Endodermal cell (in vitro differentiated cells): Measurements from ENCODE around the gene MMP11. TPM values are rescaled to one million over a fixed set of nuclear protein-coding genes. Genes with fewer than 3 reads are reported as not detected.

ENCODE experiments used
- DNase-seq: peaks from one replicate; pipeline ENCODE4 v3.0.0-alpha.2; 2017
- H3K27ac ChIP-seq: 2 replicates; pipeline ENCODE4 v1.5.1; 2013; ENCODE audit warnings: mild to moderate bottlenecking, low read depth, low read length, moderate library complexity
- H3K27me3 ChIP-seq: 2 replicates; pipeline ENCODE4 v1.6.1; 2013; ENCODE audit warnings: mild to moderate bottlenecking, low read length, moderate library complexity; ENCODE audit not compliant: insufficient read depth, control insufficient read depth, poor library complexity, severe bottlenecking
- H3K36me3 ChIP-seq: 2 replicates; pipeline ENCODE4 v1.7.0; 2013; ENCODE audit warnings: mild to moderate bottlenecking, low read length, moderate library complexity; ENCODE audit not compliant: control insufficient read depth, insufficient read depth
- H3K4me1 ChIP-seq: one replicate; pipeline ENCODE4 v1.7.0; 2013; ENCODE audit warnings: low read length; ENCODE audit not compliant: control insufficient read depth, insufficient read depth
- H3K4me3 ChIP-seq: 2 replicates; pipeline ENCODE4 v1.5.1; 2013; ENCODE audit warnings: mild to moderate bottlenecking, low read length, moderate library complexity
- H3K9ac ChIP-seq: 2 replicates; pipeline ENCODE4 v1.6.1; 2013; ENCODE audit warnings: mild to moderate bottlenecking, low read length, moderate library complexity; ENCODE audit not compliant: poor library complexity, severe bottlenecking; ENCODE audit errors: extremely low read depth
- H3K9me3 ChIP-seq: 2 replicates; pipeline ENCODE4 v1.6.1; 2013; ENCODE audit warnings: mild to moderate bottlenecking, low read length, moderate library complexity; ENCODE audit not compliant: control insufficient read depth
- H3K27ac Mint-ChIP-seq: 2 replicates; pipeline ENCODE4 v1.8.0; 2020; ENCODE audit warnings: mixed read lengths
- H3K27me3 Mint-ChIP-seq: 2 replicates; pipeline ENCODE4 v1.8.0; 2021; ENCODE audit warnings: mild to moderate bottlenecking, mixed read lengths; ENCODE audit not compliant: insufficient read depth
- H3K36me3 Mint-ChIP-seq: 2 replicates; pipeline ENCODE4 v1.8.0; 2020; ENCODE audit warnings: low read depth, mixed read lengths
- H3K4me1 Mint-ChIP-seq: 2 replicates; pipeline ENCODE4 v1.8.0; 2020; ENCODE audit warnings: mixed read lengths
- H3K4me3 Mint-ChIP-seq: 2 replicates; pipeline ENCODE4 v1.8.0; 2020; ENCODE audit warnings: mild to moderate bottlenecking, moderate library complexity, mixed read lengths
- H3K9me3 Mint-ChIP-seq: 2 replicates; pipeline ENCODE4 v1.8.0; 2020; ENCODE audit warnings: mild to moderate bottlenecking, mixed read lengths
- WGBS, 2 experiments: methylation state at CpG; one replicate each; pipeline versions ENCODE4 v1.1.5 to v1.1.7; 2013; ENCODE audit warnings: missing lambda C conversion rate in 2 of 2, mixed read lengths in 1 of 2; ENCODE audit not compliant: insufficient coverage in 1 of 2, insufficient read length in 1 of 2; 5-methylcytosine and 5-hydroxymethylcytosine counted together
- total RNA-seq, 2 donors: library from RNA; stranded (reverse); fragmentation: NEBNext Ultra II Directional in 1 of 2; extraction: Animal tissue kit (Norgen Biotek cat#: 25700) in 1 of 2; gene quantifications; 2 replicates in 1 of 2; 3 replicates in 1 of 2; pipeline ENCODE4 v1.2.1, GENCODE V29; 2021
- TF ChIP-seq, protein P1 (sequence below): fragments of 200-600 bp; sonication (generic); conservative IDR thresholded peaks from 2 replicates; pipeline ENCODE4 v1.5.0; 2021; ENCODE audit warnings: antibody characterized with exemption, mild to moderate bottlenecking

Gene MMP11
- total RNA-seq, 2 donors from 2014 or later, result 9.7 to 14.3 TPM

DNA sequence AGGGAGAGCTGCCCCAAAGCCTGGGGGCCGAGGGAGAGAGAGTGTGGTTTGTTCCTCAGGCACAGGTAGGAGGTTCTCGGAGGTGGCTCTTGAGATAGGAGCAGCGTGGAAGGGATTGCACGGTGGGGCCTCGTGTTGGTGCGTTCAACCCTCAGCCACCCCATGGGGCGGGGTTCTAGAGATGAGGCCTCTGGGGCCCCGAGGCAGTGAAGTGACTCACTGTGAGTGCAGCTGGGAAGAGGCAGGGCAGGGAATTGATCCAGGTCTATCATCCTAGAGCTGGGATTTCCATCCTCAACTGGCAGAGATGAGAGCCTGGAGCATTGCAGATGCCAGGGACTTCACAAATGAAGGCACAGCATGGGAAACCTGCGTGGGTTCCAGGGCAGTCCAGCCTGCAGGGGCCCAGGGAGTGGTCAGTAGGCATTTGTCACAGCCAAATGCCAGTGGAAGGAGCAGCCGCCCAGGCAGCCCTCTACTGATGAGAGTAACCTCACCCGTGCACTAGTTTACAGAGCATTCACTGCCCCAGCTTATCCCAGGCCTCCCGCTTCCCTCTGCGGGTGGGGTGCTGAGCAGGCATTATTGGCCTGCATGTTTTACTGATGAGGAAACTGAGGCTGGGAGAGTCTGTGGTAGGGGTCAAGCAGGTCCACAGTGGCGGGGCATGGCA lies 9.0 kb downstream of the MMP11 start:
- H3K27ac Mint-ChIP-seq, result no peak overlapping the region
- H3K9ac ChIP-seq, result no peak overlapping the region
- WGBS, 2 experiments, result 77 to 87% methylated on average over 10 to 14 of the region's 14 CpGs

GRCh38 chr22:23782252-23782651 lies 9.6 kb downstream of the MMP11 start:
- H3K4me1 Mint-ChIP-seq, result peaks cover 6% of the 10 kb centered on the region
- WGBS, 2 experiments, result 92 to 93% methylated on average over 11 to 16 of the region's 16 CpGs
- no peak overlapping the region for H3K9ac ChIP-seq

More for the DNA sequence above, 9.0 kb downstream of the MMP11 start:
- Histone ChIP-seq H3K27me3 (no peaks in the 10 kb centered on the region), H3K9me3 (no peaks in the 10 kb centered on the region), H3K27ac (no peak overlapping the region), H3K36me3 (no peaks in the 10 kb centered on the region), H3K4me1 (peaks cover 5% of the 10 kb centered on the region), H3K4me3 (no peak overlapping the region)
- no peak for DNase-seq
- Mint-ChIP-seq H3K36me3 (no peaks in the 10 kb centered on the region), H3K27me3 (peaks cover 3% of the 10 kb centered on the region), H3K4me1 (peaks cover 5% of the 10 kb centered on the region), H3K4me3 (no peak overlapping the region), H3K9me3 (no peaks in the 10 kb centered on the region)
- TF ChIP-seq, protein P1, sequence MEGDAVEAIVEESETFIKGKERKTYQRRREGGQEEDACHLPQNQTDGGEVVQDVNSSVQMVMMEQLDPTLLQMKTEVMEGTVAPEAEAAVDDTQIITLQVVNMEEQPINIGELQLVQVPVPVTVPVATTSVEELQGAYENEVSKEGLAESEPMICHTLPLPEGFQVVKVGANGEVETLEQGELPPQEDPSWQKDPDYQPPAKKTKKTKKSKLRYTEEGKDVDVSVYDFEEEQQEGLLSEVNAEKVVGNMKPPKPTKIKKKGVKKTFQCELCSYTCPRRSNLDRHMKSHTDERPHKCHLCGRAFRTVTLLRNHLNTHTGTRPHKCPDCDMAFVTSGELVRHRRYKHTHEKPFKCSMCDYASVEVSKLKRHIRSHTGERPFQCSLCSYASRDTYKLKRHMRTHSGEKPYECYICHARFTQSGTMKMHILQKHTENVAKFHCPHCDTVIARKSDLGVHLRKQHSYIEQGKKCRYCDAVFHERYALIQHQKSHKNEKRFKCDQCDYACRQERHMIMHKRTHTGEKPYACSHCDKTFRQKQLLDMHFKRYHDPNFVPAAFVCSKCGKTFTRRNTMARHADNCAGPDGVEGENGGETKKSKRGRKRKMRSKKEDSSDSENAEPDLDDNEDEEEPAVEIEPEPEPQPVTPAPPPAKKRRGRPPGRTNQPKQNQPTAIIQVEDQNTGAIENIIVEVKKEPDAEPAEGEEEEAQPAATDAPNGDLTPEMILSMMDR, result no peak

GRCh38 chr22:23782703-23783102 lies 10.1 kb downstream of the MMP11 start:
- WGBS, 2 experiments, result 94% methylated on average over 1 of the region's 1 CpG; no CpG with 5 or more reads in 1 of the 2 experiments
- no peaks in the 10 kb centered on the region for H3K27me3 ChIP-seq

More at GRCh38 chr22:23782252-23782651, 9.6 kb downstream of the MMP11 start:
- no peak overlapping the region for H3K27ac Mint-ChIP-seq
- Histone ChIP-seq H3K36me3 (no peaks in the 10 kb centered on the region), H3K4me1 (peaks cover 5% of the 10 kb centered on the region), H3K27me3 (no peaks in the 10 kb centered on the region), H3K27ac (no peak overlapping the region), H3K4me3 (no peak overlapping the region), H3K9me3 (no peaks in the 10 kb centered on the region)
- peaks cover 3% of the 10 kb centered on the region for H3K27me3 Mint-ChIP-seq
- H3K9me3 Mint-ChIP-seq, result no peaks in the 10 kb centered on the region
- H3K36me3 Mint-ChIP-seq, result no peaks in the 10 kb centered on the region
- no peak for DNase-seq
- no peak overlapping the region for H3K4me3 Mint-ChIP-seq
- TF ChIP-seq, protein P1, result no peak

More at GRCh38 chr22:23782703-23783102, 10.1 kb downstream of the MMP11 start:
- no peak overlapping the region for H3K4me3 ChIP-seq
- H3K9me3 Mint-ChIP-seq, result no peaks in the 10 kb centered on the region
- TF ChIP-seq, protein P1, result no peak
- H3K9me3 ChIP-seq, result no peaks in the 10 kb centered on the region
- H3K4me1 Mint-ChIP-seq, result peaks cover 7% of the 10 kb centered on the region
- no peak overlapping the region for H3K4me3 Mint-ChIP-seq
- no peak overlapping the region for H3K27ac Mint-ChIP-seq
- H3K27ac ChIP-seq, result no peak overlapping the region
- H3K27me3 Mint-ChIP-seq, result peaks cover 3% of the 10 kb centered on the region
- H3K4me1 ChIP-seq, result peaks cover 5% of the 10 kb centered on the region
- H3K9ac ChIP-seq, result no peak overlapping the region
- no peaks in the 10 kb centered on the region for H3K36me3 Mint-ChIP-seq
- DNase-seq, result no peak
- H3K36me3 ChIP-seq, result no peaks in the 10 kb centered on the region
